IMR-90 (cell line): ENCODE data around the gene LSM14B.

Experiments
- BHLHE40 ChIP-seq: fragments of 150-350 bp; IDR thresholded peaks from 2 replicates; pipeline ENCODE4 v1.6.1; 2016; ENCODE audit warnings: mild to moderate bottlenecking, low read depth, low read length
- MXI1 ChIP-seq: IDR thresholded peaks from 2 replicates; pipeline ENCODE4 v1.6.1; 2012; ENCODE audit warnings: low read depth, mild to moderate bottlenecking, low read length, moderate library complexity, borderline replicate concordance
- POLR2A ChIP-seq: IDR thresholded peaks from 2 replicates; pipeline ENCODE4 v1.6.1; 2012; ENCODE audit warnings: mild to moderate bottlenecking, low read depth, low read length
- RAD21 ChIP-seq: IDR thresholded peaks from 2 replicates; pipeline ENCODE4 v1.6.1; 2012; ENCODE audit warnings: low read length, improper control_type of control experiment
- SMC3 ChIP-seq: fragments of 150-350 bp; IDR thresholded peaks from 2 replicates; pipeline ENCODE4 v1.6.1; 2016; ENCODE audit warnings: low read depth, mild to moderate bottlenecking, antibody characterized with exemption, low read length, moderate library complexity
- TF ChIP-seq, protein P1 (sequence below): conservative IDR thresholded peaks from 2 replicates; pipeline ENCODE4 v1.5.1; 2012; ENCODE audit warnings: mild to moderate bottlenecking, low read depth, low read length, improper control_type of control experiment
- TF ChIP-seq, protein P2 (sequence below): fragments of 150-350 bp; IDR thresholded peaks from 2 replicates; pipeline ENCODE4 v1.6.1; 2016; ENCODE audit warnings: low read depth, mild to moderate bottlenecking, low read length, moderate library complexity, borderline replicate concordance

DNA sequence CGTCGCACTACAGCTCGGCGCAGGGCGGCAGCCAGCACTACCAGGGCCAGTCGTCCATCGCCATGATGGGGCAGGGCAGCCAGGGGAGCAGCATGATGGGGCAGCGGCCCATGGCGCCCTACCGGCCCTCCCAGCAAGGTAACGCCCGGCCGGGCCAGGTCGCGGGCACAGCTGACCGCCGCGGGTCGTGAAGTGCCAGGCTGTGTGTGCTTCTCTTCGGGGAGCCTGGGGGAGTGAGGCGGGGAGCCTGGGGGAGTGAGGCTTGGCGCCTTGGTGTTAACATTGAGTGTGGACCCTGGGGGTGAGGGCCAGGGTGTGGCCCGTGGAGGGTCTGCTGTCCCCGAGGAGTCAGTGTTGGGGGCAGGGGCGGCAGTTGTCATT is 41.2 kb downstream of the LSM14B start:
- TF ChIP-seq RAD21: no peak
- no peak for TF ChIP-seq SMC3
- TF ChIP-seq, protein P1, sequence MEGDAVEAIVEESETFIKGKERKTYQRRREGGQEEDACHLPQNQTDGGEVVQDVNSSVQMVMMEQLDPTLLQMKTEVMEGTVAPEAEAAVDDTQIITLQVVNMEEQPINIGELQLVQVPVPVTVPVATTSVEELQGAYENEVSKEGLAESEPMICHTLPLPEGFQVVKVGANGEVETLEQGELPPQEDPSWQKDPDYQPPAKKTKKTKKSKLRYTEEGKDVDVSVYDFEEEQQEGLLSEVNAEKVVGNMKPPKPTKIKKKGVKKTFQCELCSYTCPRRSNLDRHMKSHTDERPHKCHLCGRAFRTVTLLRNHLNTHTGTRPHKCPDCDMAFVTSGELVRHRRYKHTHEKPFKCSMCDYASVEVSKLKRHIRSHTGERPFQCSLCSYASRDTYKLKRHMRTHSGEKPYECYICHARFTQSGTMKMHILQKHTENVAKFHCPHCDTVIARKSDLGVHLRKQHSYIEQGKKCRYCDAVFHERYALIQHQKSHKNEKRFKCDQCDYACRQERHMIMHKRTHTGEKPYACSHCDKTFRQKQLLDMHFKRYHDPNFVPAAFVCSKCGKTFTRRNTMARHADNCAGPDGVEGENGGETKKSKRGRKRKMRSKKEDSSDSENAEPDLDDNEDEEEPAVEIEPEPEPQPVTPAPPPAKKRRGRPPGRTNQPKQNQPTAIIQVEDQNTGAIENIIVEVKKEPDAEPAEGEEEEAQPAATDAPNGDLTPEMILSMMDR: no peak
- no peak for TF ChIP-seq BHLHE40
- no peak for TF ChIP-seq POLR2A
- TF ChIP-seq, protein P2, sequence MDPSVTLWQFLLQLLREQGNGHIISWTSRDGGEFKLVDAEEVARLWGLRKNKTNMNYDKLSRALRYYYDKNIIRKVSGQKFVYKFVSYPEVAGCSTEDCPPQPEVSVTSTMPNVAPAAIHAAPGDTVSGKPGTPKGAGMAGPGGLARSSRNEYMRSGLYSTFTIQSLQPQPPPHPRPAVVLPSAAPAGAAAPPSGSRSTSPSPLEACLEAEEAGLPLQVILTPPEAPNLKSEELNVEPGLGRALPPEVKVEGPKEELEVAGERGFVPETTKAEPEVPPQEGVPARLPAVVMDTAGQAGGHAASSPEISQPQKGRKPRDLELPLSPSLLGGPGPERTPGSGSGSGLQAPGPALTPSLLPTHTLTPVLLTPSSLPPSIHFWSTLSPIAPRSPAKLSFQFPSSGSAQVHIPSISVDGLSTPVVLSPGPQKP: no peak
- TF ChIP-seq MXI1: no peak
